ENCODE results near the gene BCL11A.

GRCh38 chr2:60529785-60530627, 23.4 kb downstream of the BCL11A start:
- no peak for TF ChIP-seq CTCF (IDR thresholded peaks at IDR 0.05; ENCODE audit: insufficient read depth, low read depth, low read length)
- no peak for TF ChIP-seq EZH2 (IDR thresholded peaks at IDR 0.05; ENCODE audit: insufficient read depth, low read length)
